Measurements from ENCODE around the gene DLG5. TPM values are rescaled to one million over a fixed set of nuclear protein-coding genes. Genes with fewer than 3 reads are reported as not detected.

The DLG5 gene
- total and polyA plus RNA-seq, 11 donors = 5.2 to 27.1 (median 12.8) TPM

DNA sequence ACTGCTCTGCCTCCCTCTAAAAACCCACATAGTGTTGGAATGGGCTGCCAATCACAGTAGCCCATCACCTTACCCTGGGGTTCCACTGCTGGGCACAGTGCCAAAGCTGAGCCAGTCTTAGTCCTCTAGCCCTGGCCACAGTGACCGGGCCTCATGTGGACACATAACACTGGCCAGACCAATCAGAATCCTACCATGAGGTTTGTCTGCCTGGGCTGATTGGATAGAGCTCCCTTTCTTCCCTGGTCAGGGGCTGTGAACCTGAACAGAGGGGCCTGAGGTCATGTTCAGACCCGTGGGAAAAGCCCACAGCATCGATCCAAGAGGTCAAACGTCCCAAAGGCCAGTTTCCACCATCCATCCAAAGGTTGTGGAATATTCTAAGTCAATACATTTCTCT, 6.1 kb downstream of the DLG5 start:
- WGBS, 4 donors = 72 to 86% (median 86%) methylated on average over 4 of the region's 4 CpGs
- Histone ChIP-seq H3K4me3 (no peak overlapping the region), H3K9me3 (no peaks in the 10 kb centered on the region), H3K4me1 (peaks cover 0 to 34% (median 15%) of the 10 kb centered on the region in 12 donors), H3K36me3 (no peaks in the 10 kb centered on the region), H3K27me3 (peaks cover 0 to 3% (median 0%) of the 10 kb centered on the region in 9 donors), H3K27ac (no peak overlapping the region)
- ATAC-seq = no peak
- no peak for DNase-seq
- TF ChIP-seq, protein P1, sequence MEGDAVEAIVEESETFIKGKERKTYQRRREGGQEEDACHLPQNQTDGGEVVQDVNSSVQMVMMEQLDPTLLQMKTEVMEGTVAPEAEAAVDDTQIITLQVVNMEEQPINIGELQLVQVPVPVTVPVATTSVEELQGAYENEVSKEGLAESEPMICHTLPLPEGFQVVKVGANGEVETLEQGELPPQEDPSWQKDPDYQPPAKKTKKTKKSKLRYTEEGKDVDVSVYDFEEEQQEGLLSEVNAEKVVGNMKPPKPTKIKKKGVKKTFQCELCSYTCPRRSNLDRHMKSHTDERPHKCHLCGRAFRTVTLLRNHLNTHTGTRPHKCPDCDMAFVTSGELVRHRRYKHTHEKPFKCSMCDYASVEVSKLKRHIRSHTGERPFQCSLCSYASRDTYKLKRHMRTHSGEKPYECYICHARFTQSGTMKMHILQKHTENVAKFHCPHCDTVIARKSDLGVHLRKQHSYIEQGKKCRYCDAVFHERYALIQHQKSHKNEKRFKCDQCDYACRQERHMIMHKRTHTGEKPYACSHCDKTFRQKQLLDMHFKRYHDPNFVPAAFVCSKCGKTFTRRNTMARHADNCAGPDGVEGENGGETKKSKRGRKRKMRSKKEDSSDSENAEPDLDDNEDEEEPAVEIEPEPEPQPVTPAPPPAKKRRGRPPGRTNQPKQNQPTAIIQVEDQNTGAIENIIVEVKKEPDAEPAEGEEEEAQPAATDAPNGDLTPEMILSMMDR (IDR thresholded peaks at IDR 0.05) = no peak
- TF ChIP-seq POLR2A (IDR thresholded peaks at IDR 0.05) = no peak
- intact Hi-C loops (cut with DNase I) = loop anchor here in 2 of 10 donors (5.0 to 10.0 kb wide), 2 partner anchors 64 to 73 kb away; no protein-coding TSS in a partner anchor

GRCh38 chr10:77919713-77920108, 6.8 kb downstream of the DLG5 start:
- no peak overlapping the region for H3K4me3 ChIP-seq
- ATAC-seq = peak in 1 of 4 donors; percentile 24
- 50 to 70% (median 62%) methylated on average over 4 of the region's 4 CpGs for WGBS, 4 donors
- H3K36me3 ChIP-seq = no peaks in the 10 kb centered on the region
- intact Hi-C loops (cut with DNase I) = loop anchor here in 2 of 10 donors (5.0 to 10.0 kb wide), 2 partner anchors 65 to 72 kb away; no protein-coding TSS in a partner anchor
- H3K4me1 ChIP-seq = peaks cover 0 to 26% (median 7%) of the 10 kb centered on the region in 12 donors
- no peak for DNase-seq
- TF ChIP-seq, protein P1 (IDR thresholded peaks at IDR 0.05) = no peak
- no peak for TF ChIP-seq POLR2A (IDR thresholded peaks at IDR 0.05)
- H3K27me3 ChIP-seq = no peaks in the 10 kb centered on the region
- no peak overlapping the region for H3K27ac ChIP-seq
- no peaks in the 10 kb centered on the region for H3K9me3 ChIP-seq

- WGBS, 4 donors = 85 to 89% (median 87%) methylated on average over 10 of the region's 10 CpGs
- H3K36me3 ChIP-seq = no peaks in the 10 kb centered on the region
- H3K9me3 ChIP-seq = no peaks in the 10 kb centered on the region
- intact Hi-C loops (cut with DNase I) = no loop called here
- H3K4me1 ChIP-seq = peaks cover 0 to 20% (median 0%) of the 10 kb centered on the region in 12 donors
- DNase-seq (no peak), ATAC-seq (no peak)
- TF ChIP-seq POLR2A (IDR thresholded peaks at IDR 0.05) = no peak
- TF ChIP-seq, protein P1 (IDR thresholded peaks at IDR 0.05) = no peak
- H3K4me3 ChIP-seq = no peak overlapping the region
- H3K27me3 ChIP-seq = no peaks in the 10 kb centered on the region
- no peak overlapping the region for H3K27ac ChIP-seq
These were observed 11.0 kb downstream of the DLG5 start for GRCh38 chr10:77915319-77916105.

DNA sequence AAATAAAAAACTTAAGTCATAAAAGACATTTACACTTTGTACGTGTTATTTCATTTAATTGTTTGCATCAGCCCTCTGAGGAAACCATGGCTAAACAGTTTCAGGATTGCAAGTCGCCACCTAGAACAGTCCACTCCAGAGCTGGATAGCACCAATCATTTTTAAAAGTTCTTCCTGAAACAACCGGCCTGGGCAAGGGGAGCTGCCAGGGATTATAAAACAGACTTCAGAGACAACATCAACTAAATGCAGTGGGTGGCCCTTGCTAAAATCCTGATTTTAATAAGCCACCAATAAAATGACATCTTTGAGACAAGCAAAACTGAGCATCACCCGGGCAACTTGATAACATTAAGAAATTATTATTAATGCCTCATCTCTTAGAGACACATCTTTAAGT, 13.5 kb downstream of the DLG5 start:
- Histone ChIP-seq H3K9me3 (no peaks in the 10 kb centered on the region), H3K4me1 (peaks cover 0 to 21% (median 6%) of the 10 kb centered on the region in 12 donors), H3K27me3 (no peaks in the 10 kb centered on the region), H3K4me3 (no peak overlapping the region), H3K36me3 (no peaks in the 10 kb centered on the region), H3K27ac (no peak overlapping the region)
- ATAC-seq (no peak), DNase-seq (no peak)
- no peak for TF ChIP-seq POLR2A (IDR thresholded peaks at IDR 0.05)
- TF ChIP-seq, protein P1 (IDR thresholded peaks at IDR 0.05) = no peak
- intact Hi-C loops (cut with DNase I) = no loop called here
- WGBS, 4 donors = 74 to 76% (median 76%) methylated on average over 4 of the region's 4 CpGs

All from heart left ventricle (tissue), 16 donors.